HepG2 (cell line): ENCODE data around the gene KIAA0232. TPM values are rescaled to one million over a fixed set of nuclear protein-coding genes. Genes with fewer than 3 reads are reported as not detected.

Experiments used
- BATF2 ChIP-seq: sonication (generic); formaldehyde crosslinking; IDR thresholded peaks from 2 replicates; pipeline ENCODE4 v1.8.0; 2022; ENCODE audit warnings: mild to moderate bottlenecking, missing genetic modification reagents, moderate library complexity
- BCLAF1 ChIP-seq: fragments of 450-650 bp; IDR thresholded peaks from 2 replicates; pipeline ENCODE4 v1.6.1; 2017; ENCODE audit warnings: mild to moderate bottlenecking
- ELK4 ChIP-seq: sonication (generic); formaldehyde crosslinking; IDR thresholded peaks from 2 replicates; pipeline ENCODE4 v1.9.0; 2021; ENCODE audit warnings: missing genetic modification reagents, borderline replicate concordance
- ETV5 ChIP-seq: IDR thresholded peaks from 2 replicates; pipeline ENCODE4 v1.6.1; 2018; ENCODE audit warnings: missing biosample characterization, missing genetic modification reagents, inconsistent platforms, borderline replicate concordance
- FOXJ3 ChIP-seq: sonication (generic); formaldehyde crosslinking; IDR thresholded peaks from 2 replicates; pipeline ENCODE4 v1.4.0; 2020; ENCODE audit warnings: missing genetic modification reagents, mild to moderate bottlenecking, borderline replicate concordance
- GTF3A ChIP-seq: sonication (generic); formaldehyde crosslinking; conservative IDR thresholded peaks from 2 replicates; pipeline ENCODE4 v1.4.0; 2020; ENCODE audit warnings: mild to moderate bottlenecking, missing genetic modification reagents
- HIVEP1 ChIP-seq: sonication (generic); formaldehyde crosslinking; IDR thresholded peaks from 2 replicates; pipeline ENCODE4 v1.4.0; 2020; ENCODE audit warnings: mild to moderate bottlenecking, missing genetic modification reagents
- KAT8 ChIP-seq: IDR thresholded peaks from 2 replicates; pipeline ENCODE4 v1.6.1; 2016; ENCODE audit warnings: missing genetic modification reagents, missing compliant biosample characterization
- MAF1 ChIP-seq: sonication (generic); formaldehyde crosslinking; IDR thresholded peaks from 2 replicates; pipeline ENCODE4 v1.5.0; 2020; ENCODE audit warnings: missing genetic modification reagents, borderline replicate concordance
- SATB2 ChIP-seq: sonication (generic); formaldehyde crosslinking; IDR thresholded peaks from 2 replicates; pipeline ENCODE4 v1.5.0; 2020; ENCODE audit warnings: missing genetic modification reagents
- ZBTB4 ChIP-seq: sonication (generic); formaldehyde crosslinking; IDR thresholded peaks from 2 replicates; pipeline ENCODE4 v1.4.0; 2020; ENCODE audit warnings: missing genetic modification reagents, mild to moderate bottlenecking, borderline replicate concordance
- ZNF12 ChIP-seq: sonication (generic); formaldehyde crosslinking; IDR thresholded peaks from 2 replicates; pipeline ENCODE4 v1.5.0; 2020; ENCODE audit warnings: missing genetic modification reagents
- ZNF207 ChIP-seq: fragments of 450-650 bp; IDR thresholded peaks from 2 replicates; pipeline ENCODE4 v1.6.1; 2016; ENCODE audit warnings: antibody characterized with exemption, borderline replicate concordance
- ZNF337 ChIP-seq: sonication (generic); formaldehyde crosslinking; IDR thresholded peaks from 2 replicates; pipeline ENCODE4 v1.5.1; 2020; ENCODE audit warnings: missing genetic modification reagents, low read depth, mild to moderate bottlenecking, borderline replicate concordance
- ZNF343 ChIP-seq: sonication (generic); formaldehyde crosslinking; IDR thresholded peaks from 2 replicates; pipeline ENCODE4 v1.4.0; 2020; ENCODE audit warnings: mild to moderate bottlenecking, missing genetic modification reagents
- ZNF430 ChIP-seq: sonication (generic); formaldehyde crosslinking; IDR thresholded peaks from 2 replicates; pipeline ENCODE4 v1.9.0; 2021; ENCODE audit warnings: mild to moderate bottlenecking, missing genetic modification reagents
- ZNF468 ChIP-seq: sonication (generic); formaldehyde crosslinking; IDR thresholded peaks from 2 replicates; pipeline ENCODE4 v1.8.0; 2022; ENCODE audit warnings: mild to moderate bottlenecking, moderate library complexity, missing genetic modification reagents
- ZNF512 ChIP-seq: sonication (generic); formaldehyde crosslinking; IDR thresholded peaks from 2 replicates; pipeline ENCODE4 v1.4.0; 2020; ENCODE audit warnings: mild to moderate bottlenecking, missing genetic modification reagents
- ZNF619 ChIP-seq: sonication (generic); formaldehyde crosslinking; IDR thresholded peaks from 2 replicates; pipeline ENCODE4 v1.4.0; 2020; ENCODE audit warnings: mild to moderate bottlenecking, missing genetic modification reagents
- polyA plus RNA-seq, 8 experiments: library from polyadenylated mRNA; depleted of rRNA in 3 of 8; stranded (reverse) in 7 of 8; unstranded in 1 of 8; fragments of >200 nt; fragmentation: Illumina TruSeq in 4 of 8; extraction: Trizol in 4 of 8; gene quantifications; 2 replicates each; pipeline versions ENCODE4 v1.2.1 to v1.2.3, GENCODE V29; 2011 to 2016; ENCODE audit warnings: low read depth in 4 of 8, missing spikeins in 1 of 8, mixed read lengths in 1 of 8; ENCODE audit not compliant: insufficient read depth in 1 of 8
- total RNA-seq, 5 experiments: library from RNA; depleted of rRNA; stranded (reverse); fragments of >200 nt; fragmentation: Illumina TruSeq; extraction: Trizol; gene quantifications; 2 replicates each; pipeline ENCODE4 v1.2.3, GENCODE V29; 2016; ENCODE audit warnings: low read depth in 1 of 5

The KIAA0232 gene
- total and polyA plus RNA-seq, 2 of the 13 experiments (the other 11 are each of a cell fraction or from before 2014, with no cell fraction given) = 7.8 to 17.1 TPM

GRCh38 chr4:6917461-6918271 is 135.1 kb downstream of the KIAA0232 start (continued):
- TF ChIP-seq ELK4 = peak; percentile 79; the same call in 1 of the 2 replicates
- TF ChIP-seq ZNF207 = no peak
- TF ChIP-seq ZBTB4 (CRISPR knock-in tag) = 0 out of 2 replicates have a peak, but pooled peaks have one; percentile 42
- no peak for TF ChIP-seq BCLAF1
- peak; percentile 84; the same call in 1 of the 2 replicates for TF ChIP-seq ZNF337 (CRISPR knock-in tag)
- TF ChIP-seq ZNF12 (CRISPR knock-in tag) = peak; percentile 86; the same call in 1 of the 2 replicates
- peak; percentile 82 for TF ChIP-seq KAT8 (CRISPR knock-in tag)
- TF ChIP-seq ZNF430 (CRISPR knock-in tag) = peak; percentile 87
- peak; percentile 81 for TF ChIP-seq ZNF619
- TF ChIP-seq ZNF468 (CRISPR knock-in tag) = peak; percentile 5; the same call in 1 of the 2 replicates
- TF ChIP-seq FOXJ3 (CRISPR knock-in tag) = peak; percentile 86
- TF ChIP-seq HIVEP1 (CRISPR knock-in tag) = peak; percentile 56
- TF ChIP-seq SATB2 (CRISPR knock-in tag) = peak; percentile 44; the same call in 1 of the 2 replicates
- 0 out of 2 replicates have a peak, but pooled peaks have one; percentile 59 for TF ChIP-seq GTF3A
- TF ChIP-seq ETV5 (CRISPR knock-in tag) = peak; percentile 96
- peak; percentile 93 for TF ChIP-seq ZNF343 (CRISPR knock-in tag)
- no peak for TF ChIP-seq BATF2
- no peak for TF ChIP-seq MAF1
- no peak for TF ChIP-seq ZNF512 (CRISPR knock-in tag)
